ENCODE measurements around the gene TSHZ2. TPM values are rescaled to one million over a fixed set of nuclear protein-coding genes. Genes with fewer than 3 reads are reported as not detected.

TSHZ2 gene
- total RNA-seq, 4 donors from 2014 or later, result 1.0 to 3.5 (median 2.8) TPM

DNA sequence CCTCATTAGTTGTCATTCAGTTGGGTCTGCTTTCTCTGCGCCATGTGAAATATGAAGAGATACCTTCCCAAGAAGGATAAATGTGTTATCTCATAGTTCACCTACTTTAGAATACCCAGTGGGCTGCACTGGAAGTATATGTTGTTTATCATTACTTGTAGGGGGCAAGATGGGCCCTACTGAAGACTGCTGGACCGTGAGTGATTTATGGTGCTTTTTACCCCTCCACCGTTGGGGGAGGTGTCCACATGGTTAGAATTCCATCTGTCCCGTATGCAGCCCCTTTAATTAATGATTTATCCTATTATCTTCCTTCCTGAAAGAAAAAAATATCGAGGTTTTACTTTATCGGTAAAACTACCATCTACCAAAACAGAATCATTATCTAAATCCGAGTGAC lies 97.0 kb downstream of the TSHZ2 start:
- no peaks in the 10 kb centered on the region for H3K27me3 ChIP-seq
- no peaks in the 10 kb centered on the region for H3K9me3 ChIP-seq
- in situ Hi-C loops (cut with MboI; ENCODE audit: low sequenced_read_pairs in 4 of 4) (no loop called here), intact Hi-C loops (cut with DNase I; ENCODE audit: low total_unique reads) (no loop called here)
- no peak overlapping the region for H3K4me3 ChIP-seq
- H3K4me1 ChIP-seq, result no peaks in the 10 kb centered on the region
- ATAC-seq, result no peak
- H3K36me3 ChIP-seq, result no peaks in the 10 kb centered on the region
- DNase-seq, result no peak
- TF ChIP-seq POLR2A (IDR thresholded peaks at IDR 0.05), result no peak
- TF ChIP-seq, protein P1, sequence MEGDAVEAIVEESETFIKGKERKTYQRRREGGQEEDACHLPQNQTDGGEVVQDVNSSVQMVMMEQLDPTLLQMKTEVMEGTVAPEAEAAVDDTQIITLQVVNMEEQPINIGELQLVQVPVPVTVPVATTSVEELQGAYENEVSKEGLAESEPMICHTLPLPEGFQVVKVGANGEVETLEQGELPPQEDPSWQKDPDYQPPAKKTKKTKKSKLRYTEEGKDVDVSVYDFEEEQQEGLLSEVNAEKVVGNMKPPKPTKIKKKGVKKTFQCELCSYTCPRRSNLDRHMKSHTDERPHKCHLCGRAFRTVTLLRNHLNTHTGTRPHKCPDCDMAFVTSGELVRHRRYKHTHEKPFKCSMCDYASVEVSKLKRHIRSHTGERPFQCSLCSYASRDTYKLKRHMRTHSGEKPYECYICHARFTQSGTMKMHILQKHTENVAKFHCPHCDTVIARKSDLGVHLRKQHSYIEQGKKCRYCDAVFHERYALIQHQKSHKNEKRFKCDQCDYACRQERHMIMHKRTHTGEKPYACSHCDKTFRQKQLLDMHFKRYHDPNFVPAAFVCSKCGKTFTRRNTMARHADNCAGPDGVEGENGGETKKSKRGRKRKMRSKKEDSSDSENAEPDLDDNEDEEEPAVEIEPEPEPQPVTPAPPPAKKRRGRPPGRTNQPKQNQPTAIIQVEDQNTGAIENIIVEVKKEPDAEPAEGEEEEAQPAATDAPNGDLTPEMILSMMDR (IDR thresholded peaks at IDR 0.05 in 4 of 5, conservative IDR thresholded peaks at IDR 0.05 in 1 of 5), result no peak
- H3K27ac ChIP-seq, result no peak overlapping the region

DNA sequence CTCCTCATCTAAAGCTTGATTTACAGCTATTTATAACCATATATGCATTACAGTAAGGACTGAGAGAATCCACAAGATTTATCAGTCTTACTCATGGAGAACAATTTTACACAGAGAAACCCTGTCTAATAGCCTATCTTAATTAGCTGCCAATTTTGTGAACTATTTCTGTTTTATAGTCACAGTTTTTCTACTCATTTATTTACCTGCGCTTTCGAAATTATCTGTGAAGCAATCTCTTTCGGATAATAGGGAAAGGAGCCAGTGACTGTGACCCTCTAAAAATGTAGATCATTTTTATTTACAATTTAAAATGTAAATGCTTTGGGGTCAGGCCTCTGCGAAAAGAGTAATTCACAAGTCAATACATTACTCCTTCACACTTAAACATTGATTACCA lies 98.1 kb downstream of the TSHZ2 start:
- H3K36me3 ChIP-seq, result no peaks in the 10 kb centered on the region
- in situ Hi-C loops (cut with MboI; ENCODE audit: low sequenced_read_pairs in 4 of 4), result no loop called here

DNA sequence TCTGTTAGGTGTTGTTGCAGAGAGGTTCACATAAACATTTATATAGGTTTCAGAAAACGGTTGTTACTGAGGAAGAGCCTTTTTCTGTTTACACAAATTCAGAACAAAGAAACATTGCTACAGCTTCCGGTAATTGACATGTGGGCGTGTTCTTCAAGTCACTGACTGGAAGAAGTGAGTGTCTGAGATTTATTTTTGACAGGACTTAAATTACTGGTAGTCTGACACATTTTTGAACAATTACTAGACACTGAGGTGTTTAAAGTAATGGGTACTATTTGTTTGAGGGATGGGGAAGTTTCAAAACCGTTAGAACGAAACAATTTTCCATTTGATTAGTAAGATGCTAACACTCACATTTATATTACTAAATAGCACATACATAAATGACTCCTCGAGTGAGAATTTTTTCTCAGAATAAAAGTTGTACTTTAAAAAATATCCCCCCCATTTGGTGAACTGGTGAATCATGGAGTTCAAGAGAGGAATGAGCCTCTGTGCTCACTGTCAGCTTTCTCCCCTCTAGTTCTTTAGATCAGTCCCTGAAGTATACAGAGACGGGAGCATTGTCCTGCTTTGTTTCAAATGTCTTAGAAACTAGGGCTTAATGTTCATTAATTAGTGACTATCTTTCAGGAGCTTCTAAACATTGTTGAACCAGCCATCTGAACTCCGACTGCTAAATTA lies 98.7 kb downstream of the TSHZ2 start:
- Histone ChIP-seq H3K9me3 (no peaks in the 10 kb centered on the region), H3K4me3 (no peak overlapping the region), H3K27me3 (no peaks in the 10 kb centered on the region), H3K4me1 (no peaks in the 10 kb centered on the region), H3K36me3 (no peaks in the 10 kb centered on the region), H3K27ac (peak overlapping the region in 1 of 4 donors; percentile 18)
- no peak for ATAC-seq
- DNase-seq, result no peak
- in situ Hi-C loops (cut with MboI; ENCODE audit: low sequenced_read_pairs in 4 of 4) (no loop called here), intact Hi-C loops (cut with DNase I; ENCODE audit: low total_unique reads) (no loop called here)
- TF ChIP-seq, protein P1 (IDR thresholded peaks at IDR 0.05 in 4 of 5, conservative IDR thresholded peaks at IDR 0.05 in 1 of 5), result no peak
- TF ChIP-seq POLR2A (IDR thresholded peaks at IDR 0.05), result no peak

More for the DNA sequence above, 98.1 kb downstream of the TSHZ2 start:
- Histone ChIP-seq H3K27me3 (no peaks in the 10 kb centered on the region), H3K27ac (no peak overlapping the region), H3K4me3 (no peak overlapping the region), H3K9me3 (no peaks in the 10 kb centered on the region), H3K4me1 (no peaks in the 10 kb centered on the region)
- intact Hi-C loops (cut with DNase I; ENCODE audit: low total_unique reads), result no loop called here
- ATAC-seq (no peak), DNase-seq (no peak)
- no peak for TF ChIP-seq POLR2A (IDR thresholded peaks at IDR 0.05)
- TF ChIP-seq, protein P1 (IDR thresholded peaks at IDR 0.05 in 4 of 5, conservative IDR thresholded peaks at IDR 0.05 in 1 of 5), result no peak

DNA sequence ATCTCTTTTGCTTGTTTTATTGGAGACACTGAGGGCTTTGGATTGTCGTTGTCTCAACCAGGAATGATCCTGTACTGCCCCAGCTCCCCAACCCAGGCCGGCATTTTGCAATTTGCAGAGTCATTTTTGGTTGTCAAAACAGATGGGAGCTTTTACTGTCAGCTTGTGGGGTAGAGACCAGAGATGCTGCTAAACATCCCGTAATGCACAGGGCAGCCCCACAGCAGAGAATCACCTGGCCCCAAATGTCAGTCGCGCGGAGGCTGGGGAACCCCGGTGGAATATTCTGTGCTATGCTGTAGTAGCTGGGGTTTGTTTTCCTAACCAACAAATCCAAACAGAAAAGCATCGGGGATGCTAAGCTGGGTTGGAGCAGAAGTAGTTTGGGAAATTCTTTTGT lies 99.7 kb downstream of the TSHZ2 start:
- ATAC-seq, result no peak
- H3K27ac ChIP-seq, result no peak overlapping the region
- H3K4me1 ChIP-seq, result no peaks in the 10 kb centered on the region
- no peak for DNase-seq
- no peak overlapping the region for H3K4me3 ChIP-seq
- H3K27me3 ChIP-seq, result no peaks in the 10 kb centered on the region
- TF ChIP-seq, protein P1 (IDR thresholded peaks at IDR 0.05 in 4 of 5, conservative IDR thresholded peaks at IDR 0.05 in 1 of 5), result no peak
- no peak for TF ChIP-seq POLR2A (IDR thresholded peaks at IDR 0.05)
- no peaks in the 10 kb centered on the region for H3K9me3 ChIP-seq
- in situ Hi-C loops (cut with MboI; ENCODE audit: low sequenced_read_pairs in 4 of 4) (no loop called here), intact Hi-C loops (cut with DNase I; ENCODE audit: low total_unique reads) (no loop called here)
- no peaks in the 10 kb centered on the region for H3K36me3 ChIP-seq
